Right renal cortex interstitium (tissue), 3 donors: ENCODE measurements around the gene ODAD3. TPM values are rescaled to one million over a fixed set of nuclear protein-coding genes. Genes with fewer than 3 reads are reported as not detected.
"Not testable (repeated sequence)": the region's sequence is repeated elsewhere in the genome, so short reads cannot be mapped to it uniquely, and the experiment has no call there.

Experiments used
- DNase-seq, 3 donors: peaks; one replicate each; pipeline ENCODE4 v3.0.0-alpha.2; 2013; ENCODE audit warnings: low read depth in 3 of 3, low spot score in 2 of 3
- polyA plus RNA-seq, 3 donors: library from polyadenylated mRNA; unstranded; fragments of 120-200 nt; gene quantifications; one replicate each; pipeline ENCODE4 v1.2.1, GENCODE V29; 2013; ENCODE audit not compliant: insufficient read length in 3 of 3

Gene ODAD3
- polyA plus RNA-seq, 3 donors = 1.5 to 1.6 (median 1.5) TPM

DNA sequence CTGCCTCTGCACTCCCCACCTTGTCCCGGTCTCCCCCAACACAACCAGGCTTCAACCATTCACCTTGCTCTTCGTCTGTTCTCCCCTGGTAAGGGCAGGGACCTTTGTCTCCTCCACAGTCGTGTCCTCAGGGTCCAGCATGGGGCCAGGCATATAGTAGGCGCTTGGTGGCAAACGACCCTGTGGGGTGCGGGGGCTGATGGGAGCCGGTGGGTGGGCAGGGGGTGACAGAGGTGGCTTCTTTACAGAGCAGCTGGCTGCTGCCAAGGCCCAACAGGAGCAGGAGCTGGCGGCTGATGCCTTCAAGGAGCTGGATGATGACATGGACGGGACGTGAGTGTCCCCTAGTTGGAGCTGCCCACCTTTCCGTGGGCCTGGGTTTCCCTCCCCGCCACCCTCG lies 10.2 kb upstream of the ODAD3 start:
- no peak for DNase-seq

DNA sequence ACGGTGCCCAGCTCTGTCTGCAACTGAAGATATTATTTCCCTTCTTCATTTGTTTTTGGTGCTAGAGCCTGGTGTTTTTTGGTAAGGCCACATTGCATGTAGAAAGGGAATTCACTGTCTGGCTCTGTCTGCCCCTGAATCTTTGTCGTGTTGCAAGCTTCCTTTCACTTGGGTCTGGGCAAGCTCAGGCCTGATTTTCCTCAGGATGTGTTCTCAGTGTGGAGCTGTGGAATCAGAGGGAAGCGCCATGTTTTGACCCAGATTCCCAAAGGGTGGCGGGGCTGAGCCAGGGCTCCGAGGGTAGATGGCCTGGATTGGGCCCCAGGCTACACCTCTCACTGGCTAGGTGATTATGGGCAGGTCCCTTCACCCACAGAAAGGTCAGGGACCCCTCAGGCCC lies 9.1 kb upstream of the ODAD3 start:
- DNase-seq = no peak

DNA sequence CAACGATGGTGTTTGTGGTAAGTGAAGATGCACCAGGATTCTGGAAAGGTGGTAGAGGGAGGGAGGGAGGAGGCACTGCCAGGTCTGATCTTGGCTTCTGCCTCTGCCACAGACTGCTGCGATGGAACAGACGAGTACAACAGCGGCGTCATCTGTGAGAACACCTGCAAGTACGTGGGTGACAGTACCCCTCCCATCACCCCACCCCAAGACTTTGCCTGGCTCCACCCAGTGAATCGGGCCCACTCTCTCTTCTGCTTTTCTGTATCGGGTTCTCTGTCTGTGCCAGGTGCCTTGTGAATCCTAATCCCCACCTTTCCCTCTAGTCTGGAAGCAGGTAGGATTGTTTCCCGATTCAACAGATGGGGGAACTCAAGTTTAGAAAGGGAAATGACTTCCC lies 3.0 kb upstream of the ODAD3 start:
- no peak for DNase-seq

DNA sequence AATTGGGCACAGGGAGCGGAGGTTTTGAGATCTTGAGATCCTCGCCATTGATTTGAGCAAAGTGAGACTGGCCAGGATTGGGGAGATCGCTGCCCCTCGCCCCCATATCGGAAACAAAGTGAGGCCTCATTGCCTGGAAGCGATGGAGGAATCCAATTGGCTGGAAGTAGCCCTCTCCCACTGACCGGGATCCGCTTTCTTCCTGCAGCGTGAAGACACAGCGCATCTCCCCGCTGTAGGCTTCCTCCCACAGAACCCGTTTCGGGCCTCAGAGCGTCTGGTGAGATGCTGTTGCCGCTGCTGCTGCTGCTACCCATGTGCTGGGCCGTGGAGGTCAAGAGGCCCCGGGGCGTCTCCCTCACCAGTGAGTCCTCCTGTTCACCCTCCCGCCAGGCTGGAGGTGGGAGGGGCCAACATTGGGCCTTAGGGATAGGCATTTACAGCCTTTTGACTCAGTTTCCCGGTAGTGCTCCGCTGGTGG lies 952 bp upstream of the ODAD3 start:
- DNase-seq = no peak

DNA sequence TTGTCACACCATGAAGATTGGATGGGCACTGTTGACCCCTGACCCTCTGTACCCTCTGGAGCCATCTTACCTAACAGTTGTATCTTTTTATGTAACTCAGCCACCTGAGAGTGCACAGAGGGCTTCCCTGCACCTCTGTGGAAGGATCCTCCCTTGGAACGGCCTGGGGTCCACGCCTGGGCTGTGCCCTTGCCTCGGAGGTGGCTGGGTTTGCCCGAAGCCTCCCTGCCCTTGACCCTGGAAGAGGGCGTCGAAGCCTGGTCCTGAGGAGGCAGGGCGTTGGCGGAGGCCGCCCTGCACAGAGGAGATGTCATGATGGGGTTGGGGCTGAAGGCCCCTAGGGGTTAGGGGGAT lies 241 bp downstream of the ODAD3 start:
- no peak for DNase-seq

DNA sequence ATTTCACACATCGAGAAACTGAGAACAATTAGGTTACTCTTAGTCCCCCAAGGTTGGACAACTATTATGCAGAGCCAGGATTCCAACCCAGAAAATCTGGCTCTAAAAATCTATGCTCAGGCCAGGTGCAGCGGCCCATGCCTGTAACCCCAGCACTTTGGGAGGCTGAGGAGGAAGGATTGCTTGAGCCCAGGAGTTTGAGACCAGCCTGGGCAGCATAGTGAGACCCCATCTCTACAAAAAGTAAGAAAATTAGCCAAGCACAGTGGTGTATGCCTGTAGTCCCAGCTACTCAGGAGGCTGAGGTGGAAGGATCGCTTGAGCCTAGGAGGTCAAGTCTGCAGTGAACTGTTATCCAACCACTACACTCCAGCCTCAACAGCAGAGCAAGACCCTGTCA lies 1.4 kb downstream of the ODAD3 start:
- DNase-seq = not testable (repeated sequence)

DNA sequence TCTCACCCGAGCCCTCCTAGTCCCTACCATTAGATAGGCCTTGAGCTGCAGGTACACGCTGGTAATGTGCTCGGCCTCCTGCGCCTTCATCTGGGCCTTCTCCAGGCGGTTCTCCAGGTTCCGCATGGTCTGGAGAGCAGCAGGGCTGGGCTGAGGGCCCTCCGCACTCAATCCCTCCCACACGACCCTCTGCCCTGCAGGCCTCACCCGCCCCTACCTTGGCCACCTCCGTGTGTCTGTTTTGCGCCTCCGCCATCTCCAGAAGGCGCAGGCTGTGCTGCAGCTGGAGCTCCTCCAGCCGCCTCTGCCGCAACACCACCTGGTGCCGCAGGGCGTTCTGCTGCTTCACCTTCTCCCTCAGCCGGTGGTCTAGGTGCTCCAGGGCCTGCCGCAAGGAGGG lies 8.3 kb downstream of the ODAD3 start:
- no peak for DNase-seq

DNA sequence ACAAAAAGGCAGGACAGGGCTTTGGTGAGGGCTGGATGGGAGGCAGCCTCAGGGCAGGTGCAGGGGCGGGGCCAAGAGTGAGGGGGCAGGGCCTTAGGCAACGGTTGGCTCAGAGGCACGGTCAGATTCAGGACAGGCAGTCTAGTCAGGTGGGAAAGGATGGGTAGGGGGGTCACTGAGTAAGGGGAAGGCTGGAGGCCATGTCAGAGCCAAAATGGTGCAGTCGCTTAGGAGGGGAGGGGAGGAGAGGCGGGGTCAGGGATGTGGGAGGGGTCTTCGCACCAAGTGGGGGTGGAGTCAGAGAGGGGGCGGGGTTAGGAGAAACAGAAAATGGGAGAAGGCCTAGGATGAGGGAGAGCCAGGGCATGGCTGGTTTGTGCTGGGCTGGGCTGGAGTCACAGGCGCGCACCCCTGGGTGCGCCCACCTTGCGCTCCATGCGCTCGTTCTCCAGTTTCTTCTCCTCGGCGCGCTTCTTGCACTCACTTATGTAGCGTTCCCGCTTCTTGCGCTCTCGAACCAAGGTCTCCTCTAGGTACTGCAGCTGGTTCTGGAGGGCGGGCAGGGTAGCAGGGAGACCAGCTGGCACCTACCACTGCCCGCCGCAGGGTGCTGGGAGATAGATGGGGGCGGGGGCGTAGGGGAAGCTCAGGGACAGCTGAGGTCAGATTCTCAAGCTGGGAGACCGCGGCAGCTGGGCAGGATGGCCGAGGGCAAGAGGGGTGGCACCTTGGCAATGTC lies 9.0 kb downstream of the ODAD3 start:
- no peak for DNase-seq

DNA sequence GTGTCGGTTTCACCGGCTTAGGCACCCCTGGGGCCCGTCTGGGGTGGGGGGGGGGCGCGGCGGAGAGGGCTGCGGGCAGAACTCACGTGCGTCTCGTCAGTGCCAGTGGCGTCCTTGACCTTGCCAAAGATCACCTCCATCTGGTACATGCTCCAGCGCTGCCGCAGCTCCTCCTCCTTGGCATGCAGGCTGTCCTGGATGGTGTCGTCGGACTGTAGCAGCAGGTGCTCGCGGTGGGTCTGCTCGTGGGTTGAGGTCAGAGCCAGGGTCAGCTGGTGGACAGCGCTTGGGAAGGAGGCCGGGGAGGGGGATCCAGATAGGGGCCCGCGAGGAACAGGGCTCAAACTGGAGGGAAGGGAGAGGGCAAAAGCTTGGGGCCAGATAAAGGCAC lies 11.1 kb downstream of the ODAD3 start:
- DNase-seq = no peak

DNA sequence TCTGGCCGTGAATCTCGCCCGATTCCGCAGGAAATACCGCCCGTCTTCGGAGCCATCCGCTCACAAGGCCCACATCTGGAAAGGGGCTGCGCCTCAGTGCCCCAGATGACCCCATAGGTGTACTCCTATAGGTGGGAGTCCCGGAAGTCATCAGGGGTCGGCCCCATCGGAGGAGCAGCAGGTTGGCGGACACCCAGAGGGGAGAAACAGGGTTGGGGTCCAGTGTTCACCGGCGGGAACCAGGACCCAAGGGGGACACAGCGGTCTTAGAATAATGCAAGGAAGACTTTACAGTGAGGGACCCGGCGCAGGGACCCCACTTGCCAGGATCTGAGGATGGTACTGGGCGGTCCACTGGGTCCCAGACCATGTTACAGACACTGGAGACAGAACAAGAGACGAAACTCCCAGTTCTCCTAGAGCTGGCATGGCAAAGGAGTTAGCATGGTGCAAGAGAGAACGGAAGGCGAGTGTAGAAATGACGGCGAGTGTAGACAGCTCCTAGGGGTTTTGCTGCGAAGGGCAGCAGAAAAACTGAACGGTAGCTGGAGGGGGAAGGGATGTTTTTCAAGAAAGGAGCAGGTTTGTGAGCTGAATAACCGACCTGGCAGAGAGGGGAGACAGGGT lies 11.6 kb downstream of the ODAD3 start:
- no peak for DNase-seq

DNA sequence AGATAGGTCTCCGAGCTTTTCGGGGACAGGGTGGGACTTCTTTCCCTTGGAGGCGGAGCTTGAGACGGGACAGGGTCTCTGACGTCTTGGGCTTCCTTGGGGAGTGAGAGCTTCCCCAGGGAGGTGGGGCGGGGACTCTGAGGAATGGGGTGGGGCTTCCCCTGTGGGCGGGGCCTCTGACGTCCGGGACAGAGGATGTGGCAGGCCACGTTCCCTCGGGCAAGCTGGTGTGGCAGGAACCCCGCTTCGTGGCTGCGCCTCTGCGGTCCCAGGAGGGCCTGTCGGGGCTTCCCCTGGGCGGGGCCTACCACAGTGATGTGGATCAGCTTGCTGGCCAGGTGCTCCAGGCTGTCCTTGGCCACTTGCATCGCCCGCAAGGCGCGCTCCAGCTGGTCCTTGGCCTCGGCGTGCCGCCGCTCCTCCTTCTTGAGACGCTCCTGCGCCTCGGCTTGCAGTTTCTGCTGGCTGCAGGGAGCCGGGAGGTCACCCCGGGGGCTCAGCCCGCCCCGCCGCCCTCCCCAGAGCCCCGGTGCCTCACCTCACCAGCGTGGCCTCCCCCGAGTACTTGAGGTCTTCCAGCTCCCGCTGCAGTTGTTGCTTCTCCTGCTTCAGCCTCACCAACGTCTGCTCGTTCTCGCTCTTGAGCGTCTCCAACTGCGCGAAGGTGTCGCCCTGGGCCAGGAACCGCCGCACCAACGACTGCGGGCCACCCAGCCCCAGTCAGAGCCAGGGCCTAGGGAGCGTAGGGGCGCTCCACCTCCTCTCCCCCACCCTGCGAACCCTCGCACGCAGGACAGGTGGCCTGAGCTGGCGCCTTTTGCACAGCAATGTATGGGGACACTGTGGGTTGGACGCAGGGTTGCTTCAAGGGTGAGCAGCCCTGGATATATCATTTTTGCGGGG lies 12.5 kb downstream of the ODAD3 start:
- DNase-seq = no peak

DNA sequence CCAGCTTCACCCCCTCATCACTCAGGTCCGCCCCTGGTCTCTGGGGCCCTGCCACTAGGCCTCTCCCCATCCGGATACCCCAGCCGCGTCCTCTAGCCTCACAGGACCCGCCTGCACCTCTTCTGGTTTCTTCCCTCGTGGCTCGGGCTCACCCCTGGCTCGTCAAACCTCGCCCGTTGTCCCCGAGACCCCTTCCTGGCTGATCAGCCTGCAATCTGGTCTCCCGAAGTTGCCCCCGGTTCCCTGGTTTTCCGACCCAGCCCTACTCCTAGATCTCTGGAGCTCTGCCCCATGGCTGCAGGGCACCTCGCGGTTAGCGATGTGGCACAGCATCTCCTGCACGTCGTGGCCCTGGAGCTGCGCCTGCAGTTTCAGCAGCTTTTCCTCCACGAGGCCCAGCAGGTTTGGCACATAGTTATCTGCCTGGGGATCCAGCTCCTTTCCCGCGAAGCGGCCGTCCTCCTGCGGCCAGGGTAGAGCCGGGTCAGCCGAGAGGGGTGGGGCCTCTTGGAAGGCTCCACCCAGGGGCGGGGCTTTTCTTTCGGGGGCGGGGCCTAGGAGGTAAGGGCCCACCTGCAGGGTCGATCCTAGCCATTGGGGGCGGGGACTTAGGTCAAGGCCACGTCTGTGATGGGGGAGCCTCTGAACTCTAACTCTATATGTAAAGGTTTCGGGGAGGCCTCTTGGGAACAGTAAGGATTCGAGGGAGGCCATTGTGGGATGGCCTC lies 13.4 kb downstream of the ODAD3 start:
- DNase-seq = no peak

DNA sequence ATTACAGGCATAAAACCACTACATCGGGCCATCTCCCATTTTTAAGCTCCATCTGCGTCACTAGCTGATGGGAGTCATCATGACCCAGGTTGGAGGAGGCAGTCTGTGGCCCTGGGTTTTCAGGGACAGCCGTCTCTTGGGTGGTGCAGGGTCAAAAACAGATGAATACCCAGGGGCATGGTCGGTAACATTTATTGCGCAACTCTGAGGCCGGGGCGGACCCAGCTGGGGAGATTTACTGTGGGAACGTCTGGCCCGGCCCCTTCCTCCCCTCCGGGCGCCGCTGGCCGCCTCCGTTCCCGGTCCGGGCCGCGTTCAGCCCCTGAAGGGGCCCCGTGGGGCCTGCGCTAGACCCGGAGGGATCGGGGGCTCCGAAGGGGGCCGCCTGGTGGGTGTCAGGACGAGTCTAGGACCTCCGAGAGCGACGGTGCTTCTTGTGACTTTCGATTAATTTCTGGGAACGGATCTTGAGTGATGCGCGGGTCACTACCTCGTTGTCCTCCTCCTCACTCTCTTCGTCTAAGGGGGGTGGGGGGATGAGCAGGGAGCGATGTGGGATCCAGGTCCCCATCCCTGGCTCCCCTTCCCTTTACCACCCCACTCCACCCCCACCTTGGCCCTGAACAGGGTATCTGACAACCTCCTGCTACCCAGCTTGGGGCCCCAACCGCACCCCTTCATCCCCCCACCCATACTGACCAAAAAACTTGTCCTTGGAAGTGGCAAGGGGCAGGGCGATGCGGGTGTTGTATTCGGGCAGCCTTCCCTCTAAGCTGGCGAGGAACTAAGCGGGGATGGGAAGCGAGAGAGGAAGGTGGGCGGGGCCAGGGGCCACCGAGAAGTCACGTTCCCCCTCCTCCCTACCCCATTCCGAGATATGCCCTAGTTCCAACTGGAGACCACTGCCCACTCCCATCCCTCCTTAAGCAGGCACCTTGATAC lies 14.2 kb downstream of the ODAD3 start:
- DNase-seq = no peak

DNA sequence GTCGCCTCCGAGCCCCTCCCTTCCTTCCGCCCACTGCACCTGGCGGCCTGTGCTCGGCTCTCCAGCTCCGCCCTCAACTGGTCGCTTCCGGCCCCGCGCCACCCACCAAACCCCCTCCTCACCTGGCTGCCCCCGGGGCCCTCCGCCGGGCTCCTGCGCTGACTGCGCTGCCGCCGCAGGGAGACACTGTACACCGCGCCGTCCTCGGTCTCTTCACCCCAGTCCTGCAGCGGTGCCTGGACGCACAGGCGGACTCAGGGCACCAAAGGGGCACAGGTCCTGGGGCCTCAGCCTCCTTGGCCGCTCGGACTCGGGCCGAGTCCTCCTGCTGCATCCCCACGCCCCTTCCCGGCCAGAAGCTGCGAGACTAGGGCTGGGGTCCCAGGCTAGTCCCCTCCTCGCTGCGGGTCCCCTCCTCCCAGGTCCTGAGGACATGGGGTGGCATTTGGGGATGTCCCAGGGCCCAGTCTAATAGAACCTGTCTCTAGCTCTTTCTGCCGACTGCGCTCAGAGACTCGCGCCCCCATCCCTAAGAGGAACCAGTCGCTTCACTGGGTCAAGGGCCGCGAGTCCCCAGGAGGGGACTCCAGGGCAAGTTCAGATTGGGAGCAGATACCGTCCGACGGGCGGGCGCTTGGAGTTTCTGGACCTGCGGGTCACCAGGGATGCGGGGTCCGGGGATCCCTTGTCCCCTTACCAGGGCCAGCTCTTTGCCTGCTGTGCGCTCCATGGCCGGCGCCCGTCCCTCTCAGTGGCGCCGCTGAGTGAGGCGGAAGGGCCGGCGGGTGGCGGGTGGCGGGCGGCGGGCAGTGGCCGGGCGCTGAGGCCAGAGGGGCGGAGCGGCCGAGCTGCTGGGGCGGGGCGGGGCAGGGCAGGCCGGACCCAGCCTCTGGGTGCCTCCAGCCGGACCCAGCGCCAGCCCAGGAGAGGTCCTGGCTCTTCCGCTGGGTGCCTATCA lies 16.1 kb downstream of the ODAD3 start, which contains the start of gene RGL3:
Gene RGL3 (minus strand): TSS at position 766 of the 958 bp plus-strand sequence. CDS start 36 bp downstream, at position 730.
- DNase-seq = no peak

DNA sequence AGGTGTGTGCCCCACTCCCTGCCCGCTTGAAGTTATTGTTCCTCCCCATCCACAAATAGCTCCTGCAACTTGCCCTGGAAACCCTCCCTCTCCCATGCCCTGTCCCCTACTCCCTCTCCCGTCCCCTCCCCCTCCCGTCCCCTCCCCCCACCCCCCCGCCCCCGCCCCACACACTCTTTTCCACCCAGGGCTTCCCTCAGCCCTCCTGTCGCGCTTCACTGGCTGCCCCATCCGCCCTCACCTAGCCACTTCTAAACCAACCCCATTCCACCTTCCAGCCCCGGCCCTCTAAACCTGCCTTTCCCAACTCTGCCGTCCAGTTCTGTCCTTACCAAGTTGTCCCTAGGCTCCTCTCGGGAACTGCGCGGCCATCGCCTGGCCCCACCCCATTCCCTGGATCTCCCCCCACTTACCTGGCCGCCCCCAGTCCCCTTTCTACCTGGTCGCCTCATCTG lies 16.8 kb downstream of the ODAD3 start:
- no peak for DNase-seq

DNA sequence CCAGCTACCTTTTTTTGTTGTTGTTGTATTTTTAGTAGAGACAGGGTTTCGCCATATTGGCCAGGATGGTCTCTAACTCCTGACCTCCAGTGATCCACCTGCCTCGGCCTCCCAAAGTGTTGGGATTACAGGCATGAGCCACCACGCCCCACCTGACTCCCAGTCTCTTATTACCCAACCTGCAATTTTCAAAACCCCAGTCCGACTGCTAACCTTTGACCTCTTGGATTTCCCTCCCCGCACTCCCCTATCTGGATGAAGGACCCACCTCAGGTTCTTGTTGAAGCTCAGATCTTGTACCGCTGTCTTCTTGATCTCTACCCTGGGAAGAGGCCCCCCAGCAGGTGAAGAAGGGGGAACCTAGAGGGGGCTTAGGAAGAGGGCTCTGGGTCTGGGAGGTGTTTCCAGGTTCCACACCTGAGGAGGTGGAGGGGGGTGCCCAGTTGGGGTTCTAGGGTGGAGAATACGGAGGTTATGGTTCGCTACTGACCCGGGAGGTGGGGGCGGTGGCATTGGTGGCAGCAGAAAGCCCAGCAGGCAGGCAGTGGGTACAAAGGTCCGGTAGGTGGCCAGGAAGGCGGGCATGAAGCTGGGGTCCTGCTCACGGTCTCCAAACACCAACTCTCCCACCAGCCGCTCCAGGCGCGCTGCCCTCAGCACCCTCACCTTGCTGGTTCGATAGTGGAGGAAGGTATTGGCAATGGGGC lies 18.4 kb downstream of the ODAD3 start:
- no peak for DNase-seq

DNA sequence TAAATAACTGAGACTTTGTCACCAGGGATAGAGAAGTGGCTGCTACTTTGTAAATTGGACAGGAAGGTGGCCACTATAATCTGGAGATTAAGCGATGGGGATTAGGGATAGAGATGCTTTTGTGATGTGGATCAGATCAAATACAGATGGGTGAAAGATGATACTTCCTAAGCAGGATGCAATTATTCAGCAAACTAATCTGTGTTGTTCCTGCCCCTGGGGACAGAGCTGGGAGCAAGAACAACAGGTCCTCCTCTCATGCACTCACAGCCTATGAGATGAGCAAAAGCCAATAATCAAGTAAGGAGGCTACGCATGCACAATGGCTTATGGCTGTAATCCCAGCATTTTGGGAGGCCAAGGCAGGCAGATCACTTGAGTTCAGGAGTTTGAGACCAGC lies 20.4 kb downstream of the ODAD3 start:
- DNase-seq = no peak

DNA sequence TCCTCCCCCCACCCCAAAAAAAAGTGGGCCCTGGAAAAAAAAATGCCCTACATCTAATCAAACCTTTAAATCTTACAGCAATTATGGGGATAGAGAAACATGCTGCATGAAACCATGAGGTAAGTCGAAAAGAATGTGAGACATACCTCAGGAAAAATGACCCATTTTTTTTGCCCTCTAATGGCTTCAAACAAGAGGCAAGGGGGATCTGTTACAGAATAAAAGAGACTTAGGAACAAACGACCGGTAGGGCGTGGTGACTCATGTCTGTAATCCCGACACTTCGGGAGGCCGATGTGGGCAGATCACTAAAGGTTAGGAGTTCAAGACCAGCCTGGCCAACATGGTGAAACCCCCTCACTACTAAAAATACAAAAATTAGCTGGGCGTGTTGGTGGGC lies 24.2 kb downstream of the ODAD3 start:
- no peak for DNase-seq
